ENCODE data around the gene DPM3.
A peak's percentile ranks its signal among the peaks of the same experiment; 100 is the strongest.
"Not testable (repeated sequence)": the region's sequence is repeated elsewhere in the genome, so short reads cannot be mapped to it uniquely, and the experiment has no call there.

Gene DPM3

DNA sequence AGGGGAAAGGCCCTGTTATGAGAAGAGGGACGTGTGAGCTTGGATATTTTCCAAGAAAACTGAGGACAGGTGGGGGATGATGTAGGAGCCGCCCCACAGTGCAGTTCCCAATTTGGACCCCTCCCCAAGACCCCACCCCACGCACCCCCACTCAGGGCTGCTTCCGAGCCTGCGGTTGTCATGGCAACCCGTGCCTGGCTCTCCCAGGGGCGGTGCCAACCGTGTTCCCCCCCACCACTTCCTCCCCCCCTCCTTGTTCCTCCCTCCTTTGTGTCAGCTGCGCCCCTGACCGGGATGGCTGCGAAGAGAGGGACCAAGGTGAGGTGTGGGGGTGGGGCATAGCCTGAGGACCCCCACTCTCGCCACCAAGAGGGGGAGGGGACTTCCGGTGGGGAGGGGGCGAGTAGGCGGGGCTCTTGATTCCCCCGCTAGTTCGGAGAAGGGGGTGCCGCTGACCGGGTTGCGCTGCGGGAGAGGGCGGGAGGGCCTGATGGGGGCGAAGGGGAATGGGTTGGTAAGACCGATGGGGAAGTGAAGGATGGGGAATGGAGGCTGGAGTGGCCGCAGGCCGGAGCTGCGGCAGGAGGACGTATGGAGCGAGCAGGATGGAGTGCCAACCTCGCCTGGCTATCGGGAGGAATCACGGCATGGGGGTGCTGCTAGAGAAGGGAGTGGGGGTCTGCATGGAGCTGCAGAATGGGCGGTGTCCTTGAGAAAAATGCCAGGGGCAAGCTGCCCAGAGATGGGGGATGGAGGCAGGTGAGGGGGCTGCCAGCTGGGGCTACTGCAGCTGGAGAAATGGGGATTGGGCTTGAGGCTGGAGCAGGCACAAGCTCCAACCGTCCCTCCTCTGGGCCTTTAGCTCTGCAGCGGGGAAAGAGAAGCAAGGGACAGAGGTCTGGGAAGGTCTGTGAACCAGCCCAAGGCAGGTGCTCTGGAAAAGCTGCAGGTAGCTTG is 34.3 kb upstream of the DPM3 start:
- peak in 1 of 2 experiments; percentile 69 for DNase-seq

- DNase-seq: peak; percentile 89 to 92
These were observed 33.4 kb upstream of the DPM3 start, which contains the start of gene TRIM46 for GRCh38 chr1:155173478-155174323. Gene TRIM46 (plus strand): TSS chr1:155173849. CDS start chr1:155173967, 118 bp downstream.

DNA sequence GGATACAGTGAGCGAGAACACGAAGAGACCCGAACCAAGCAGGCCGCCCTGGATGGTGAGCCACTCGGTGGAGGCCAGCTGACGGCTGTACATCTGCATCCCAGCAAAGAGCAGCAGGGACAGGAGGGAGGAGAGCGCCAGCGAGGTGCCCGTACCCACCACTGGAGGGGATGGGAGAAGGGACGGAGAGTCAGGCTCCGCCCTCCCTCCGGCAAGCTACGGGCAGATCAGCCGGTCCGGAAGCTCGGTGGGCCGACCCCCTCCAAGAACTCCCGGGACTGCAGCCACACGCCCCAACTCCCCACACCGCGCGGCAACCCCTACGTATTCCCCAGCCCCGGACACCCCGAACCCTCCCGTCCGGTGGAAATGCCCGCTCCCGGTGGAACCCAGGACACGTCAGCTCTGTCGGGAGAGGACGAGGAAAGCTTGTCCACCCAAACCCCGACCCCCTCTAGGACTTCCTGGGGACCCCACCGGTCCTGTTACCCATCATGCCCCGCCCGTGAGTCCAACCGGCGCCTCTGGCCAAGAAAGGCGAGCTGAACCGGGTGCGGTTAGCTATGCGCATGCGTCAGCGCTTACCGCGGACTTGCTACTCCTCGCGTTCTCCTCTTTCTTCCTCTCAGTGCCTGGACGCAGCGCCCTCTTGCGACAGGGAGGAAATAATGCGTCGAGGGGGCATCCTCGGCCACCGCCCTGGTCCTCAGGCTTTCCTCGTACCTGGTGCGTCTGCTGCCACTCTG is 32.6 kb upstream of the DPM3 start, which contains the start of gene KRTCAP2:
TSS of gene KRTCAP2 (minus strand) at position 573 of the 746 bp plus-strand sequence. CDS start at position 493, 80 bp downstream.
- peak; percentile 97 to 99 for DNase-seq

DNA sequence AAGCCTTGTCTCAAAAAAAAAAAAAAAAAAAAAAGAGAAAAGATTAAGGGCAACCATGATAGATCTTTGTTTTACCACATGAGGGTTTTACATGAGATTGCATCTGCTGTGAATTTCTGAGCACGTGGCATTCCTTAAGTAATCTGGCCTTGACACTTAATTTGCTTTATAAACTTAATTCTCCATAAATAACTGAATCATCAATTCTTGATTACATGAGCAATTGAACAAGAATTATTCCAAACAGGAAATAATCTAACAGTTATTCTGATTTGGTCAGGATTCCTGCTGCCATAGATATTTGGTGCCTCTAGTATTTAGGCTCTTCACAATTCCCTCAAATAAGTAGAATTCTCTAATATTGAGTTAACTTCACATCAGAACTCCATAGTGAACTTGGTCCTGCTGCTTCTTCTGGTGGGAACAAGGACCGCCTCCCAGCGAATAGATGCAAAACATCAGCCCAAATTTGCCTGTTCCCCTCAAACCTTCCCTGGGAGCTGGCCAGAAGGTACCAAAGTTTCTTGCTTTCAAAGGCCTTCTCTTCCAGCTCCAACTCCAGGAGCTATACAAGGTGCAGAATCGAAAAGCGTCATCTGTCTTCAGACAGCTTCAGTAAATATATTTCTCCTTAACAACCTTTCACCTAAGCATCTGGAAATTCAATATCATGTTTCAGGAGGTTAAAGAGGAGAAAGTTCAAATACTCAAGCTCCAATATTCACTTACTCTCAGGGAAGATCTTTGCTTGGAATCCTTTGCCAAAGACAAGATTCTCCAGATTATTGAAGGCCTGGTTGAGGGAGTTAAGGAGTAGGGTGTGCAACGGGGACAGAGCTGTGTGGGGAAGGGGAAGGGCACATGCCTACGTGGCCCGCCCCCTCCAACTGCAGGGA is 31.8 kb upstream of the DPM3 start:
- DNase-seq: no peak

DNA sequence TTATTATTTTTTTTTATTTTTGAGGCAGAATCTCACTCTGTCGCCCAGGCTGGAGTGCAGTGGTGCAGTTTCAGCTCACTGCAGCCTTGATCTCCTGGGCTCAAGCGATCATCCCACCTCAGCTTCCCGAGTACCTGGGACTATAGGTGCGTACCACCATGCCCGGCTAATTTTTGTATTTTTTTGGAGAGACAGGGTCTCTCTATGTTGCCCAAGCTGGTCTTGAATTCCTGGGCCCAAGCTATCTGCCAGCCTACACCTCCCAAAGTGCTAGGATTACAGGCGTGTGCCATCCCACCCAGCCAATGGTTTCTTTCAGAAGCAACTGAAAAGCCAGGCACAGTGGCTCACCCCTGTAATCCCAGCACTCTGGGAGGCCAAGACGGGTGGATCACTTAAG is 30.5 kb upstream of the DPM3 start:
- no peak for DNase-seq

- DNase-seq: no peak
These were observed 29.9 kb upstream of the DPM3 start for GRCh38 chr1:155170101-155170785.

DNA sequence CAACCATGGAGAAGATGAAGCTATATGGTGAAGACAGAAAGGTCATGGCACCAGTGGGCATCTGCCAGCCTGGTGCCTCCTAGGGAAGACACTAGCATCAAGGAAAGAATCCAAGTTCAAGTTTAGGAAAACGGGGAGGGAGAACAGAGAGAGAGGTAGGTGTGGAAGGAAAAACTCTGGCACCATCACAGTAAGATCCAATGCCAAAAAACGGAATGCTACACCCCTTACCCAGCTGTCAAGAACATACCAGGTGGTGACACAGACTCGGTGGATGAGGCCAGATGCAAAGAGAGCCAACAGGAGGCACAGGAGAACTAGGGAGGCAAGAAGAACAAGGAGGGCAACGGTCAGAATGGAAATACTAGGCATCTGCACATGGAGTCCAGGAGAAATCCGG is 29.2 kb upstream of the DPM3 start:
- no peak for DNase-seq

DNA sequence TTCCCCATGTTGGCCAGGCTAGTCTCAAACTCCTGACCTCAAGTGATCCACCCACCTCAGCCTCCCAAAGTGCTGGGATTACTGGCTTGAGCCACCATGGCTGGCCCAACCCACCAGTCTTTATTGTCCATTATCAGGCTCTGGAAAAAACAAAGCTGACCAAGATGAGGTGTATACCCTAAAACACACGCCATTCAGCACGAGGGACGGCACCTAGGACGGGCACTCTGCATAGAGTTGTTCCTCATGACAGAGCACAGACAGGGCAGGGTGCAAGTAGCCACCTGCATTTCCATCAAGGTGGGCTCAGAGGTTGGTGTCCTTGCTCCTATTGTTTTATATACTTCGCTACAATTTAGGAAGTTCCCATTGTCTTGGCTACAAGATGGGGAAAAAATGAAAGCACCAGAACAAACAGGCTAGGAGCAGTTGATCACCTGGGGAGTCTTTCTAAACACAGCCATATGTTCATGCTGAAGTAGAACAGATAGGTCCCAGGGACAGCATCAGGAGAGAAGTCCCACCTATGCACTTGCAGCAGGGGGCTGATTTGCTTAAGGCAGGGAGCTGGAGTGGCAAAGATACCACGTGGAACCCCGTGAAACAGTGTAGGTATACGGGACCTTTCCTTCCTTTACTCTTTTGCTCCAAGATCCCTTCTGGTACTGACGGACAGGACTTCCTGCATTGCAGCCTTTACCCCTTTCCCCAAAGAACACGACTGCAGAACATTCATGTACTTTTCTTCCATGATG is 28.3 kb upstream of the DPM3 start:
- DNase-seq: no peak

- DNase-seq: not testable (repeated sequence)
These were observed 27.7 kb upstream of the DPM3 start for GRCh38 chr1:155168105-155168445.

DNA sequence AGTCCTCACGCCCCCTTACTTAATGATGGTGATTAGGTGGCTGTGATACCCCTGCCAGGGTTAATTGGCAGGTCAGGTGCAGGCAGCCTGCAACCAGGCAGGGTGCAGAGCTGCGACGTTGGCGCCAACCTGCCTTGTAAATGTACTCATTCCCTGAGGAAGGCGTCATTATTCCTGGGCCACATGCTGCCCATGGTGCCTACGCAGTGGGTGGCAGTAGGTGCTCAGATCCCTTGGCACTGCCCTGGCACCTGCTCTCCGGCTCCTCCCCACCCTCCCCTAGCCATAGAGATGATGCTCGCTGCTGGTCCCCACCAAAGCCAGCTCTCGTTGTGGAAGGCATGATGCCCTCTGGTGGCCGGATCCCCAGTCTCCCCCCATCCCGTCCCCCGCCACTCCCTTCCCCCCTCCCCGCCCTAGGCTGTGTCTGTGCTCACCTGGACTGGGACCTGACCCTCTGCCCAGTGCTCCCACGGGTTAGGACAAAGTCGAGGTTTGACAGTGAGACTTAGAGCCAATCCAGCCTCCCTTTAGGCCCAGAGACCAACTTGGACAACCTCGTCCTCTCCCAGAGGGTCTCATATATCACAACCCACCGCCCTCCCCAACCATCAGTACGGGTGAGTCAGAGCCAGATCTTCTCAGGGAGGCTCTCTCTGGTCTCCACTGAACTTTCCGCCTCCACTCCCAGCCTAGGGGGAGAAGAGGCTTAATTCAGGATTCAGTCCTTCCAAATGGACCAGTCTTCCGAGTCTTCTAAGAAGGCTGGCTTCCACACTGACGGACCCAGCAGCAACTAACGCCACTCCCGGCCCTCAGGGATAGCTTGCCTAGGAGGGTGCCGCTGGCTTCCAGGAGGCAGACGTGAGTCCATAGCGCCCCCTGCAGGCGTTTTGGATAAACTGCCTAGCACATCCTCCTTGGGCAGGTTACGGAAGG is 27.1 kb upstream of the DPM3 start:
- DNase-seq: peak; percentile 88 to 93

DNA sequence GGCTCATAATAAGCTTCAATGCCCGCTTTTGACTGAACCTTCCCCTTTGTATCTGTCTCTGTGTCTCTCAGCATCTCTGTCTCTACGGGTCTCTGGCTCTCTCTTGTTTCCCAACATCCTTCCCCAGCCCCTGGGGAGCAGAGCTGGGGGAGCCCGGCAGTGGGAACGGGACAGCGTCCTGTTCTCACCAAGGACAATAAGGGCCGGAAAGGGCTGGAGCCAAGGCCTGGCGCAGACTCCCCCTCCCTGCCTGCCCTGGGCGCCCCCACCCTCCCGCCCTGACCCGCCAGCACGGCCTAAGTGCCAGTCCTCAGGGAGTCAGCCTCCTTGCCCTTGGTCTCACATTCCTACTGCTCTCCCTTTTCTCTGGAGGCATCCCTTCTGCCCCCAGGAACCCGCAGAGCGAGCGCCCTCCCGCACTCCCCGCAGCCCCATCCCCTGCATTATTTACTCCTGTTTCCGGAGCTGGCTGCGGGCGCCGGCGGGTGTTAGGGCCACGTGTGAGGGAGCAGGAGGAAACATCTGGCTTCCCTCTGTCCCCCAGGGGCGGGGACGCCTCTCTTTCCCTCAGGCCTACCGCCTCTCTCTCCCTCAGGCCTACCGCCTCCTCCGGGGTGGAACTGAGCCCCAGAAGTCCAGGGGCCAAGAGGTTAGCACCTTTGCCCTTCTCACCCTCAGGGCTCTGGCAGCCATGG is 26.3 kb upstream of the DPM3 start:
- no peak for DNase-seq

GRCh38 chr1:155166051-155166470 is 25.7 kb upstream of the DPM3 start:
- DNase-seq: no peak

- not testable (repeated sequence) for DNase-seq
These were observed 24.3 kb upstream of the DPM3 start for GRCh38 chr1:155164625-155165024.

- not testable (repeated sequence) for DNase-seq
These were observed 23.5 kb upstream of the DPM3 start for GRCh38 chr1:155163785-155164184.

DNA sequence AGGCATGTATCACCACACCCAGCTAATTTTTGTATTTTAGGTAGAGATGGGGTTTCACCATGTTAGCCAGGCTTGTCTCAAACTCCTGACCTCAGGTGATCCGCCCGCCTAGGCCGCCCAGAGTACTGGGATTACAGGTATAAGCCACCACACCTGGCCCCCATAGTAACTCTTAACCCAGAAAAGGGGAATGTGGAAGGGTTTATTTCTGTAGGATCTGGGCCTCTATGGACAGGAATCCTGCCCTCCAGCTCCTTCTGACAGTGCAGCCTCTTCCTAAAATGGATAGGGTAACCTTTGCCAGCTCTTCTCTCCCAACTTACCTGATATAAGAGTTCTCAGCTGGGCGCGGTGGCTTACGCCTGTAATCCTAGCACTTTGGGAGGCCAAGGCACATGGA is 22.3 kb upstream of the DPM3 start:
- DNase-seq: not testable (repeated sequence)

GRCh38 chr1:155160128-155160527 is 19.8 kb upstream of the DPM3 start:
- no peak for DNase-seq

DNA sequence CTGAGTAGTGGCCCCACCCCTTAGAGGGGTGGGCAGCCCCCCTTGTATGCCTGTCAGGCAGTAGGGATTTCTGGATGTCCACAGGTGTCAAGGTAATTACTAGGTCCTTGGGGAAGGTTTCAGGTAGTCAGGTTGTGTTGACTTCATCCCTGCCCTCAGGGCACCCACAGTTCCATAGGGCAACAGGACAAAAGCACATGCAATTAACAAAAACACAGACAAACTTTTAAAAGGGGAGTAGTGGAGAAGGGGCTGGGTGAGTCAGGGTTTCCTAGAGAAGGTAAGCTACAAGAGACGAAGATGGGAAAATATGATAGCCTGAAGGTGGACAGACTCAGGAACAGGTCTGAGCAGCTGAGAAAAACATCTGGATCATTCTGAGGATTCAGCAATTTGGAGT is 18.7 kb upstream of the DPM3 start:
- DNase-seq: no peak

GRCh38 chr1:155155996-155156643 is 15.8 kb upstream of the DPM3 start:
- not testable (repeated sequence) for DNase-seq

Data from NCI-H446 (cell line).